NCI-H345 (cell line): ENCODE results near the gene PTPRT.

Experiments
- DNase-seq: peaks from one replicate; lab custom pipeline; 2025; lab: John Stamatoyannopoulos, UW

Gene PTPRT

DNA sequence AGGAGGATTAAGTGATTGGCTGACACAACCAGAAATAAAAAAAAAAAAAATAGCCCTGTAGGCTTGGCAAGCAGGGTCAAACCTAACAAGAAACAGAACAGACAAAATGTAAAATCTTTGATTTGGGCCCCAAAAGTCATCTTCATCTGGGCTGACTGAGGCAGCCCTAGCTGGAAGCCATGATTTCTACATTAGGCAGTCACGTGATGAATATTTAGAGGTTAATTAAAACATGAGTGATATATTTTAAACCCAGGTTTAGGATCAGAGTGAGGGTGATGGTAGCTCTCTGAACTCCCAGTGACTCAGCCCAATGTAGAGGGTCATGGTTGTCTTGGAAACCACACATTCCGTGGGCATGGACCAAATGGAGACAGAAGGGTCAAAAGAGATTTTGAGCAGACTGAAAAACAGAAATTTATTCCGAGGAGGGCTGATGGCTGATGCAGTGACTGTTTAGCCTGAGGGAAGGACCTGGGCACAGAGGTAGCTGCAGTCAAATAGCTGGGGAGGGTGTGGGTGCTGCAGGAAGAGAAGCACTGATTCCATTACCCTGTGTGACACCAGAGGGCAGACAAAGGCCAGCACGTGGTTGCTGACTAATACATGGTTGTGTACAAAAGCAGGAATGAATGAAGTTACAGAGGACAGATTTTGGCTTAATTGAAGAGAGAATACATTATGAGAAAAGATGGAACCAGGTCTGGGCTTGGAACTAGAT is 998.4 kb downstream of the PTPRT start:
- DNase-seq: no peak

DNA sequence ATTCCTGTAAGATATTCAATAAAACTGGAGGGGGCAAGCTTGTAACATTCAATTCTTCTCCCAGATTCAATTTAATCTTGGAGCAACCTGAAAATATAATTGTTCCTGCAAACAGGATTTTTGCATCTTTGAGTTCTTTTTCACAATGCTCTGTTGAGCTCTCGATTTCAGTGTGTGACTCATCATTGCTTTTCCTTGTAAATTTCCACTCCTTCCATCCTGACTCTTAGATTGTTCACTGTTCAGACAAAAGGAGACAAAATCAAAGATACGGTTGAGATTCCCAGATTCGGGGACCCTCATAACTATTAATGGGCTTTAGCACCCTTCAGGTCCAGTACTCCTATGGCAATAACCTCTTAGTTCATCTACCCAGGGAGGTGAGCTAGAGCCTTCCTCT is 999.6 kb downstream of the PTPRT start:
- no peak for DNase-seq

DNA sequence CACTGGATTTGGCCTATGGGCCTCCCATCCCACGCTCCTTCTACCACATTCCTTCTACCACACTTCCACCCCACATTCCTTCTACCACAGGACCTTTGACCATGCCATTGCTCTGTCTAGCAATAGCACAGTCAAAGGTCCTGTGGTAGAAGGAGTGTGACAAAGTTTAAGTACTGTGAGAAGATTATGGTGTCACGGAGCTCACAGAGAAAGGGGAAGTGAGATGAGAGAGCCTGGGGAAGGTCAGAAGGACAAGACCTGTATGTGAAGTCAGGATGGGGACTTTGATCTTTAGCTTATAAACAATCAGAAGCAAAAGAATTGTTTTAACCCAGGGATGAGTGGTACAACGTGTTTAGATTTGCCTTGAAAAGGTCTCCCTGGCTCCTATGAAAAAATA is 1003.4 kb downstream of the PTPRT start:
- DNase-seq: no peak

DNA sequence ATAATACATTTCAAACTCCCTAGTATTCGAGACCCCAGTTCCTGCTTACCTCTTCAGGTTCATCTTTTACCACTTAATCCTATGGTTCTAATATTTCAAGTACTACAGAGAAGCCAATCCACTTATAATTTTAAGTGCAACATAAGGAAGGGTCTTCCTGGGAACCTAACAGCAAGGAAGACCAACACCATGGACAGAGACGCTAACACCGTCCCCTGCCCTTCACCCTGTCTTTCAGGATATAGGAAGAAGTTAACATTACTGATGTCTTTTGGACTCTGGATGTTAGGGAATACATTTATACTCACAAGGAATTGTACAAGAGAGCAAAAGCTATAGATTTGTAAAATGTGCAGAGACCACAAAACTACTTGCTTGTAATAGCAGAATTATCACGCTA is 1006.6 kb downstream of the PTPRT start:
- no peak for DNase-seq

DNA sequence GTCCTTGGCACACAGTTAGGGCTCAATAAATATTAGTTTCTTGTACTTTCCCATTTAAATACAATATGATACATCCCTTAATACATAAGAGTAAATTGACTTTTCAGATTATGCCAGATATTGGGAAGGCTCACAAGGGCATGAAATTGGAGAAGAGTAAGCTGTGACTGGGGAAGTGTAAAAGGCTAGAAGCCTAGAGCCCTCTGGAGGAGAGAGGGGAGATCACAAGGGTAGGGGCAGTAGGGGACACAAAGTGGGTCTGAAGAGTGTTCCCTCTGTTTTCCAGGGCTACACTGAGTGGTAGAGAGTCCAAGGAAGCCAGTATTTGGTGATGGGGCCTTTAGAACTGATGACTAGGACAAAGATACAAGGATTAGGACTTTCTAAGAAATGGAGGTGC is 1008.6 kb downstream of the PTPRT start:
- no peak for DNase-seq

DNA sequence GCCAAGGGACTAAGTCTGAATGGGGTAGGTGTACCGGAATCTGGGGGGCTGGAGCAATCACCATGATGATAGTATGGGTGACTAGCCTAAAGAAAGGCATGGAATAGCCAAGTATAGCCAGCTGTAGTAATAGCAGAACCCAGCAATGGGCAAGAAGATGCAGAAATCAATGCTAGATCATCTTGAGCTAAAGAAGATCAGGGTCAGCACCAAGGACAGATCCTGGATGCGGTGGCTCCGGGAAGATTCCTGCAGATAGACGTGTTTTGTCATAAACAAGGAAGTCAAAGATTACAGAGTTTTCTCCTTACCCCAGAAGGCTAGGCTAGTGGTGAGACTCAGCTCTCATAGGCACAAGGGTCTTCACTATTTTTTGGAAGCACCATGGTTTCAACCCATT is 1009.9 kb downstream of the PTPRT start:
- no peak for DNase-seq

DNA sequence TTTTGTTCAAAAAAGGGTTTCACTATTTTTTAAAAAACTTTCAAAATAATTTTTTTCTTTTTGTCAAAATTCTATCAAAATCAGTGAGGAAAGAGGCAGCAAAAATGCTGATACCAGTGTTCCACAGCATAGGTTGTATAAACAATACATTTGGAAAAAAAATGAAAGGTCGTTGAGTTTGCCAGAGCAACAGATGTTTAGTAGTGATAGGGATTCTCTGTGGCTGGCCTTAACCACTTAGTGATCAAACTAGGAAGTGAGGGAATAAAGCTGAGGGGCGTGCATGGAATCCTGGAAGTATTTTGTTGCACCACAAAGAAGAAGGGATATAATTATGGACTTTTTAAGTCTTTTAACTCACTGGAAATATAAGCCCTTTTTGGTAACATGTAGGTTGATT is 1016.3 kb downstream of the PTPRT start:
- DNase-seq: no peak

DNA sequence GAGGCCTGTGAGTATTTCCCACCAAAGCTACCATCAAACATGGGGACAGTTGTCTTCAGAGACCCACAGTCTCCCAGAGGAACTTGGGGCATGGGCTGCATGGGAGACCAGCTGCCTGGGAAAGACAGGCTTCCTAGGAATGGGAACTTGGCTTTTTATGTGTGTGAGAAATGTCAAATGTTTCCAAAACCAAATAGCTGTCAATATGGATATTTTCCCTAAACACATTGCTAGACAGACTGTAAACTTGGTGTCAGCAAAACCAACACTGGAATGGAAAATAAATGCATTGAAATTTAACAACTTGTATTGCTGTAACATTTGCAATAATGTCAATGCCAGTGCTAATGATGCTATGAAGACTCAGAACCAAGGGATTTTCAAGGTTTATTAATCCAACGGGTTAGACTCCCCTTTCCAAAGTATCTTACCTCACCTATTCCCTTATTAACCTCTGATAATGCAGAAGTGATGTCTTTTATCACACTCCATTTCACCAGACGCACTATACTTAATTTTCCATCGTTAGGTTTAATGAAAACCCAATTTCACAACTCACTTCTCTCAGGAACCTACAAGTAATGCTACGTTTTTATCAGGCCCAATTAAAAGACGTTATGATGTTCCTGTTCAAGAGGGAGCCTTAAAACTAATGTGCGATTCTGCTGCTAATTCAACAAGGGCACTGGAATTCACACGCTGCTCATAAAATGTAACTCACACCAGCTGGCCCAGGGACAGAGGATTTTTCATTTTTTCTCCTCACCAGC is 1025.4 kb downstream of the PTPRT start:
- no peak for DNase-seq

DNA sequence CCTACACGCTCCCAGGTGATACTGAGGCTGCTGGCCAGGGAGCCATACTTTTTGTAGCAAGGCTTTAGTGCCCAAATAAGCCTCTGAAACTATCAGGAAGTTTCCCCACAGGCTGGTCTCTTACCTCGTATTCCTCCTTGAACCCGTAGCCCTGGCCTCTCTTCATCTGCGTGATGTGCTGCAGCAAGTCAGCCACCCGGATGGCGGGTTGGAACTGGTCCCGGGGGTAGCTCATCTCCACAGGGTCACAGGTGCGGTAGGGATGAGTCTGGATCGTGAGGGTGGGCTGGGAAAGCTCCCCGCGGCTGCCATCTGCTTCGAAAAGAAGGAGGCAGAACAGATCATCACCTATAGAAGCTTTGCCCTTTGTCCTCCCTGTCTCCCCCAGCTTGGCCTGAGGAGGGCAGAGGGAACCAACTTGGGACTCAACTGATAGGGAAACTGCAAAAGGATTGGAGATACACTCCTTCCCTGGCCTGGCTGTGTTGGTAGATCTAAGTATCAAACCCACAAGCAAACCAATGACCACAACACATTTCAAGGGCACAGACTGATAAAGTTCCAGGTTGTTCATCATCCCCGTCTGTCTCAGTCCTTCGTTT is 1028.4 kb downstream of the PTPRT start:
- DNase-seq: no peak

DNA sequence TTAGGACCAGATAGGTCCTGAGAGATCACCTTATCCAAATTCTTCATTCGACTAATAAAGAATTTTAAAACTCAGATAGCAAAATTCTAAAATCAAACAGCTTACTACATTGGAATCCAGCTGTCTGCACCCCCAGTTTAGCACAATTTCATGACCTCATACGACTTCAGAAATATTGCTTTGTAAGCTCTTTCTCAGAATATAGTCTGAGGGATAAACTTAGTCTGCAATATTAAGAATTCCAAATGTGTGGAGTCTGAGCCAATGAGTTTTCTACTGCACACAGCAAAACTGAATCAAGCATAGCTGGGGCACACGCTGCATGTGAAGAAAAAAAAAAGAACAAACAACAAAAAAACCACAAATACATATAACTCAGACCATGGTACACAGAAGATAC is 1029.9 kb downstream of the PTPRT start:
- DNase-seq: no peak

DNA sequence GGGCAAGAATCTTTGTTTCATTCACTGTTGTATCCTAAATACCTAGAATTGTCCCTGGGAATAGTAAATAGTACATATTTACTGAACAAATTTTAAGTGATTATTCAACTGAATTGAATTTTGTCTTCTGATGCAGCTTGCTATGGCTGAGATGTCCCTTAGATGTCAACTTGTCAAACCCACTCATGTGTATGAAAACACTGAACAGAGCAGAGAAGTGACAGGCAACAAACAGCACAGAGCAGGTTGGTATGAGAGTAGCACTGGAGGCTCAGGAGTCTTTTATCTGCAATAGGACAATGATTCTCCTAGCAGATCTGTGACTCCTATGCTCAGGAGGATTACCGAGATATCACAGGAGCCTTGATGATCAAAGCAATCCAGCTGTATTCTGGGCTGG is 1031.4 kb downstream of the PTPRT start:
- DNase-seq: no peak

DNA sequence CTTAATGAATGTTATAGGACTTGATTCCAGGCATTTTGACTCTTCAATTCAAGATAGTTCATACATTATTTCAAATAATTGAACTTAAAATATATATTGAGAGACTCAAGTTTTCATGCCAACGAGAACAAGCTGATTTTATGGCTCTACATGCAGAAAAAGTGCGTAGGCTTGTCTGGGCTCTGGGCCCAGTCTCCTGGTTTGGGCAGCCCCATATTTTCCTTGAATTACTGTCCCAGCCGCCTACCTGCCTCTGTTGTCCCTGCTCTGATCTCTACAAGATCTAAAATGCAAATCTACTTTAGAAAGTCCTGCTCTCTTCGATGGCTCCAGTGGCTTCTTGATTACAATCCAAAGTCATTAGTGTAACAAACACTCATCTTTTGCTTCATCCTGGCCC is 1034.1 kb downstream of the PTPRT start:
- no peak for DNase-seq

DNA sequence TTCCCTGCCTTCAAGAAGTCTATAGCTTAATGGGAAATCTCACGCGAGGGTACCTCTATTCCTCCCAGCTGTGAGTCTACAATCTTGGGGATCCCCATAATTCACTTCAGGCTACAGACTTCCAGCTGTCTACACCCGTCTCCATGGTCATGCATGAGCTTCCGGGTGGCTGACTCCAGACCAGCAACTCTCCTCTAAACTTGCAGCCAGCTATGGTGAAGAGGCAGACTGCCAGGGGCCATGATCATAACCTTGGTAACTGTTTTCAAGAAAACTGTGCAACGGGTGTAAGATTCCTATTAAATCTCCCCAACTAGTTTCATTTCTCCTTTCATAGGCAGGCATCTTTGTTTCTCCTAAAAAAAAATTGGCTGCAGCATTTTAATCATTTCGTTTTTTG is 1037.1 kb downstream of the PTPRT start:
- DNase-seq: no peak

DNA sequence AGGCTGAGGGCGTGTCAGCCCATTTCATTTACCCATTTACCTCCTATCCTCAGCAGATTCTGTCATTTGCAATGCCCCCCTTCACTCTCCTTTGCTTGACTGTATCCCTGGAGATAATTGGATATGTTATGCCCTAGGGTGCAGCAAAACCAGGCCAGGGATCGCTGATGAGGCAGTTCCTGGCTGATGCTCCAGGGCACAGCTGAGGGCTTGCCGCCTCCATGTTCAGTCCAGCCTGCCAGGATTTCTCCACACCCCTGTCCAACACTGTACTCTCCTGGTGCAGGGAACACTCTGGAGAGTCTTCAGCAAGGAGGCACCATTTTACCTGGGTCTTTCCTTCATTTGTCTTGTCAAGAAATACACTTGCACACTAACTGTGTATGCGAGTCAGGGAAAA is 1039.5 kb downstream of the PTPRT start:
- no peak for DNase-seq

DNA sequence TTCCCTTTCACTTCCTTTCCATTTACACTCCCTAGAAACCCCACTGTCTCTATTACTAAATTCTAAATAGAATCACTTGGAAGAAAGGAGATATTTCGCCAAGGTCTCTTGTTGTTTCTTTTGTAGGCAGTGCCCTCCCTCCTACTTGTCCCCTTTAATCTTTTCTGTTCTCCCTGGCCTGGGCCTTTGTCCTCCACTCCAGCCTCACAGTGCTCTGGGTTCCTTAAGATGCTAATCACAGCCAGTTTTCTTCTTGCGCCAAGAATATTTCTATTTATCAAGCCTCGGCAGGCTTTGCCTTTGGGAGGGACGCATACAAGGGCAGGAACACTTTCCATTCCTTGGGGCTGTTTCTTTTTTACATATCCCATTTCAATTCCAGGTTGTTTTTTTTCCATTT is 1051.0 kb downstream of the PTPRT start:
- DNase-seq: no peak

DNA sequence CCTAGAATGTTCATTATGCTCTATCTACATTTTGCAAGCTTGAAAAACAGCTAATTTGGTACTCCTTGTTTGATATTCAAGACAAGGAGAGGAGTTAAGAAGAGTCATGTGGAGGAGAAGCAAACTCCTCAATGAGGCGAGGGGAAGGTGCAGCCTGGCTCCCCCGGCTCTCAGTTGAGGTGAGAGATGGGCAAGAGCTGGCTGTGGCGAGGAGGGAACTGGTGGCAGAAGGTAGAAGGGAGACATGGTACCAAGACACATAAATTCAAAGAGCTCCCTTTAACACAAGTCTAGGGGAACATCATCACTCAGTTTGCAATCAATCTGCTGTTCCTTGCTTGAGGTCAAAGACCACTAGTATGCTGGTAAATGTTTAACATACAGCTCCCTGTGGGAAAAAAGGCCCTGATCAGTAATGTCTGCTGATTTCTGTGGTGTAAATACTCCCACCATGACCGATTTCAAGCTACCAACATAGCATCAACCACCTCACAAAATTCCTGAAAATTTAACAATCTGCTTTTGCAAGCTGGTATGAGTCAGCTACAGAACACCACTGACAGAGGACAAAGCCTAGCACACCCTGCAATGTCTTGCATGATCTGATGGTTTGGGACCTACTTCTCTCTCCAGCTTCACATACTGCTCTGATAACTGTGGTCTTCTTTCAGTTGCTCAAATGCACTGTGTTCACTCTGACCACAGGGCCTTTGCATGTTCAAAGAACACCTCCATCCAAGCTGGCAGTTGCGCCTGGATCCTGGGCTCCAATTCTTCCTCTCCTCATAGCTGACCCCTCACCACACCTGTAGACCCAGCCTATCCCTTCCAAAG is 1055.2 kb downstream of the PTPRT start:
- no peak for DNase-seq

DNA sequence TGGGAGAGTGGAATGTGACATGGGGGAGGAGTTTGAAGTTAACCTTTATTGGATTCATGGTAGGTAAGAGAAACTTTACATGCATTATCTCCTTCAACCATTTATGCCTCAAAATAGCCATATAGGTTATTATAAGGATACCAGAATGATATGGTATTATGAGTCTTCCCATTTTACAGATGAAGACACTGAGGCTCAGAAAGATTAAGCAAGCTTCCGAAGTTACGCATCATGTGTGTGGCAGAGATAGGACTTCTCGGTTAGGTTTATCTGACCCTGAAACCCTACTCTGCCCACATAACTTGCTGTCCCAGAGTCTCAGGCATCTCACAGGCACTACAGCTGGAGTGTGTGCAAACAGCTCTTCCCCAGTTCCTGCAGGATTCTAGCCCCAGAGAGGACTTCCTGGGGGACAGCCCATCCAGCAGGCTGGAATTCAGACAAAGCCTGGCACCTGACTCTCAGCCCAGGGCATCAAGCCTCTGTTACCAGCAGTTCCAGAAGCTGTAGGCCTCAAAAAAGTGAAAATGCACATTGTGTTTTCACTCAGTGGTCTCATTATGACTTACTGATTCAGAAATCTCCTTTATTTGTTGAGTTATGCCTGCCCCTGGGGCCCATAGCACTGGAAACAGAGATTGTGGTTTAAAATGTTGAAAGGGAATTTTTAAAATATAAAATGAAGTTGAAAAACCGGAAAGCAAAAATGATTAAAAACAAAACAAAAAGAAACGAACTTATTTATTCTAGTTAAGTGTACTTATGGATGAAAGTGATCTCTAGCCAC is 1058.7 kb downstream of the PTPRT start:
- no peak for DNase-seq

DNA sequence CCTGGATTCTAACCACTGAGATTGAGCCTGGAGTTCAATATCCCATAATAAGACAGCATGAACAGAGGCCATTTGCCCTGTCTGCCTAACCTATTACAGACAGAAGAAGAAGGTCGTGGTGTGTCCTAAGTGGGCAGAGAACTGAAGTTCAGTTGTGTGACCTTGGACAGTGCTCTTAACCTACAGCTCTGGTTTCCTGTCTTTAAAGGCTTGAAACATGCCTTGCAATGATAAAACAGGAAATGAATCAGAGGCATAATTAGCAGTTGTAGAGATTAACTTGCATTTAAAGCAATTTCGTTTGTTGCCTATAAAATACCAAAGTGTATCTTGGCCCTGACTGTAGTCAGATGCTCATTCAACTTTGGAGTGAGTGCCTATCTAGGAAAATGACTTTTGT is 1064.3 kb downstream of the PTPRT start:
- DNase-seq: no peak

DNA sequence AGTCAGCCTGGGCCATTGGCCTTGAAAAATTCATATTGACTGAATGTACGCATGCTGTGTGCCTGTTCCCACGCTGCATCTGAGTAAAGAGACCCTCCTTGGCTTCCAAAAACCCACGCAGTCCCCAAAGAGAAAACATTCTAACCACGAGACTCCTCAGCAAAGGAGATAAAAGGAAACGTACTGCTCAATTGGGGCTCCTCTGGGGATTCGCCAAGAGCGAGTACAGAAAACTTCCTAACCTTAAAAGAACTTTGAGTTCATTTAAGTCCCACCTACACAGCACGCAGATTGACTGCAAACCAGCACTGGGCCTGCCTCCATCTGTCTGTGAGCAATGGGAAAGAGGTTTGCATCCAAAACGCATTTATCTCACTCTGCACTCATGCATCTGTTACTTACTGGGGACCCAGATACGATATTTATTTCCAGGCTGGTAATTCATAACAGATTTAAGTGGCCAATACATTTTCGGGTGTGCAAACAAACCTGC is 1065.7 kb downstream of the PTPRT start:
- no peak for DNase-seq

DNA sequence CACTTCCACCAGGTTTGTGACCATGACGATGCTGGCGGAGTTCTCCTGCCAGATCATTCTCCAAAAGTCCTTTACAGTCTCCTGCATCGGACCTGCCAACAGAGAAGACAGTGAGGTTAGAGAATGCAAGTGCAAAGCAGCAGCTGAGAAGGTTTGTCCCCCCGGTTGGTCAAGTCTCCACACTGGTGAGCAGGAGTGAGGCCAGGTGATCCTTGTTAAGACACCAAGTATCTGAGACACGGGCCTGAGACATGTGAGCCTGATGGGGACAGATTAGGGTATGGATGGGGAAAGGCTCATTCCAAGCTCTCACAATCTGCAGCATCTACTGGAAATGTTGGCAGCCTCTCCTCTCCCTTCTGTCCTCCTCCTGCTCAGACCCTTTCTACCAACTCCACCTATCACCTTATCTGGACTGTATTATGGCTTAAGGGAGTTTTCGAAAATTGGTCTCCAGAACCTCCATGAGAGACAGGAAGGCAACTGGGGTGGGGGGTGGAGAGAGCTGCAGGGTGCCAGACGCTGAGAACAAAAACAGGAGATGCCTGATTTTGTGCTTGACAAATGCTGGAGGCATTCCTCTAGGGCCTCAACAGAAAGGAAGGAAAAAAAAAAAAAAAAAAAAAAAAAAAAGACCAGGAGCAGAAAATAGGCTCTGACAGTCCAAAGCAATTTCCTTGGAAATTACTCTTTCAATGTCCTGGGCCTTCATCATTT is 1071.1 kb downstream of the PTPRT start:
- DNase-seq: no peak

DNA sequence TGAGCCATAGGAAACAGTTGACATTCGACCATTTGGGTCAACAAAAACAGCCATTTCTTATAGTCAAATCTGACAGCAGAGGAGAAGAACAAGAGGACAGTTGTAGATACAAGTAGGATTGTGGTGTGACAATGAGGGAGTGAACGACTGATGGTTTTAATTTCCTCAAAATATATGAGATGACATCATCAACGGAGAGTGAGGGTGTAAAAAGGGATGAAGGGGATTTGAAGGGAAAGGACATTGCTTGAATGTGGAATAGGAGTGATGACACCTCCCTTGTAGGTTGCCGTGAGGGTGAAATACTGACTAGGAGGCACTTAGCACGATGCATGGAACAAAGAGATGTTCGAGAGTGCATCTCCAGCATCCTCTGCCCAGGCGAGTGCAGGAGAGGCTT is 1071.7 kb downstream of the PTPRT start:
- no peak for DNase-seq
